VCaP (cell line): Measurements from ENCODE around the gene CACNG6.

ENCODE experiments used
- H3K27ac ChIP-seq: fragments of 450-650 bp; 2 replicates; pipeline ENCODE4 v1.5.1; 2017
- CTCF ChIP-seq: fragments of 450-650 bp; conservative IDR thresholded peaks from 2 replicates; pipeline ENCODE4 v1.5.1; 2017; ENCODE audit warnings: mild to moderate bottlenecking, moderate library complexity

Gene CACNG6

GRCh38 chr19:53977429-53977990 lies 13.9 kb upstream of the CACNG6 start:
- no peak for TF ChIP-seq CTCF

GRCh38 chr19:53977991-53978731 lies 13.3 kb upstream of the CACNG6 start:
- no peak for TF ChIP-seq CTCF
- H3K27ac ChIP-seq = no peak overlapping the region

More at GRCh38 chr19:53977429-53977990, 13.9 kb upstream of the CACNG6 start:
- no peak overlapping the region for H3K27ac ChIP-seq

GRCh38 chr19:53978975-53979801 lies 12.2 kb upstream of the CACNG6 start:
- TF ChIP-seq CTCF = no peak
- H3K27ac ChIP-seq = peak overlapping the region; percentile 78

- TF ChIP-seq CTCF = no peak; the same call in 1 of the 2 replicates
- peak overlapping the region; percentile 78 for H3K27ac ChIP-seq
Measured at GRCh38 chr19:53980539-53981375, 10.7 kb upstream of the CACNG6 start.

GRCh38 chr19:53981376-53981951 lies 10.0 kb upstream of the CACNG6 start:
- no peak for TF ChIP-seq CTCF
- H3K27ac ChIP-seq = peak overlapping the region; percentile 78

- H3K27ac ChIP-seq = peak overlapping the region; percentile 78
- TF ChIP-seq CTCF = no peak
Measured at GRCh38 chr19:53982001-53982451, 9.4 kb upstream of the CACNG6 start.
